Breast epithelium (tissue), 4 donors: ENCODE data around the gene LIPA. TPM values are rescaled to one million over a fixed set of nuclear protein-coding genes. Genes with fewer than 3 reads are reported as not detected.

Experiments used
- DNase-seq, 2 donors: peaks; one replicate each; pipeline ENCODE4 v3.0.0-alpha.2; 2019; ENCODE audit warnings: low spot score in 2 of 2
- H3K27ac ChIP-seq, 2 donors: fragments of 200-600 bp; sonication (generic) in 1 of 2; one replicate each; pipeline ENCODE4 v1.5.1; 2016 to 2019; ENCODE audit warnings: mild to moderate bottlenecking in 1 of 2
- H3K27me3 ChIP-seq, 2 donors: fragments of 200-600 bp; sonication (generic) in 1 of 2; one replicate each; pipeline versions ENCODE4 v1.5.1 to v1.6.0; 2017 to 2019; ENCODE audit warnings: control low read depth in 1 of 2, mild to moderate bottlenecking in 1 of 2
- H3K36me3 ChIP-seq: fragments of 200-600 bp; one replicate; pipeline ENCODE4 v1.5.1; 2019
- H3K4me1 ChIP-seq, 2 donors: fragments of 200-600 bp; sonication (generic); one replicate each; pipeline ENCODE4 v1.5.1; 2016 to 2019; ENCODE audit warnings: control low read depth in 1 of 2
- H3K4me3 ChIP-seq, 3 donors: fragments of 200-600 bp; sonication (generic); 1 replicate in 2 of 3; 2 replicates in 1 of 3; pipeline ENCODE4 v1.5.1; 2016 to 2019; ENCODE audit warnings: mild to moderate bottlenecking in 3 of 3, moderate library complexity in 2 of 3
- H3K9me3 ChIP-seq, 2 donors: fragments of 200-600 bp; sonication (generic) in 1 of 2; one replicate each; pipeline ENCODE4 v1.5.1; 2016 to 2019; ENCODE audit warnings: control low read depth in 1 of 2
- POLR2A ChIP-seq: fragments of 450-650 bp; IDR thresholded peaks from one replicate; pipeline ENCODE4 v1.6.1; 2016; ENCODE audit warnings: antibody characterized with exemption, mild to moderate bottlenecking, moderate library complexity
- POLR2AphosphoS5 ChIP-seq, 3 donors: sonication (generic); formaldehyde crosslinking; IDR thresholded peaks; one replicate each; pipeline ENCODE4 v1.6.1; 2017; ENCODE audit warnings: antibody characterized with exemption in 3 of 3
- intact Hi-C: fragments of 100-400 bp; cut with DNase I; formaldehyde crosslinking; loops from one replicate; pipeline ENCODE4 v1.15.1; 2023; ENCODE audit warnings: low total_unique reads
- total RNA-seq, 3 donors: library from RNA; depleted of rRNA; stranded (reverse); fragments of >200 nt; gene quantifications; one replicate each; pipeline ENCODE4 v1.1.0, GENCODE V29; 2016
- TF ChIP-seq, protein P1 (sequence below), 3 donors: fragments of 450-650 bp; IDR thresholded peaks; one replicate each; pipeline ENCODE4 v1.5.1; 2016 to 2017; ENCODE audit warnings: antibody characterized with exemption in 3 of 3, mild to moderate bottlenecking in 3 of 3, moderate library complexity in 3 of 3

The LIPA gene
- total RNA-seq, 3 donors from 2014 or later: 44.9 to 90.7 (median 67.2) TPM

DNA sequence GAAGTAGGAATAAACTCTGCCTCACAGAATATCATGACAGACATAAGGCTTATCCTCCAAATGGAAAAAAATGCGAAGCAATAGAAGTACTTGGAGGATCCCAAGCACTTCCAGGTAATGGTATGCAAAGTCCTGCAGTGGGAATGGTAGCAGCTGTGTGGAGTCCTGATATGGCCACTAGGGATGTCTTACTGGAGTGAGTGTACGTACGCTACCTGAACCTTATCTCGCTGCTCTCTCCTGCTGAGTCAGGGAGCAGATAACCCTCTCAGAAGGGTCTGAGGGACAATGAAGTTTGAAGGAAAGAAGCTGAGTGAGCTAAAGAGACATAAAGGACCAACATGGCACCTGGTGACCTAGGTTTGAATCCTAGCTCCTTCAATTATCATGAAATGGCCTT lies 86.7 kb downstream of the LIPA start:
- Histone ChIP-seq H3K27me3 (no peaks in the 10 kb centered on the region), H3K4me1 (no peaks in the 10 kb centered on the region), H3K27ac (no peak overlapping the region), H3K4me3 (no peak overlapping the region), H3K36me3 (no peaks in the 10 kb centered on the region), H3K9me3 (no peaks in the 10 kb centered on the region)
- intact Hi-C loops: no loop called here
- TF ChIP-seq, protein P1, sequence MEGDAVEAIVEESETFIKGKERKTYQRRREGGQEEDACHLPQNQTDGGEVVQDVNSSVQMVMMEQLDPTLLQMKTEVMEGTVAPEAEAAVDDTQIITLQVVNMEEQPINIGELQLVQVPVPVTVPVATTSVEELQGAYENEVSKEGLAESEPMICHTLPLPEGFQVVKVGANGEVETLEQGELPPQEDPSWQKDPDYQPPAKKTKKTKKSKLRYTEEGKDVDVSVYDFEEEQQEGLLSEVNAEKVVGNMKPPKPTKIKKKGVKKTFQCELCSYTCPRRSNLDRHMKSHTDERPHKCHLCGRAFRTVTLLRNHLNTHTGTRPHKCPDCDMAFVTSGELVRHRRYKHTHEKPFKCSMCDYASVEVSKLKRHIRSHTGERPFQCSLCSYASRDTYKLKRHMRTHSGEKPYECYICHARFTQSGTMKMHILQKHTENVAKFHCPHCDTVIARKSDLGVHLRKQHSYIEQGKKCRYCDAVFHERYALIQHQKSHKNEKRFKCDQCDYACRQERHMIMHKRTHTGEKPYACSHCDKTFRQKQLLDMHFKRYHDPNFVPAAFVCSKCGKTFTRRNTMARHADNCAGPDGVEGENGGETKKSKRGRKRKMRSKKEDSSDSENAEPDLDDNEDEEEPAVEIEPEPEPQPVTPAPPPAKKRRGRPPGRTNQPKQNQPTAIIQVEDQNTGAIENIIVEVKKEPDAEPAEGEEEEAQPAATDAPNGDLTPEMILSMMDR (IDR thresholded peaks at IDR 0.05): no peak
- TF ChIP-seq POLR2A: no peak
- DNase-seq: no peak

DNA sequence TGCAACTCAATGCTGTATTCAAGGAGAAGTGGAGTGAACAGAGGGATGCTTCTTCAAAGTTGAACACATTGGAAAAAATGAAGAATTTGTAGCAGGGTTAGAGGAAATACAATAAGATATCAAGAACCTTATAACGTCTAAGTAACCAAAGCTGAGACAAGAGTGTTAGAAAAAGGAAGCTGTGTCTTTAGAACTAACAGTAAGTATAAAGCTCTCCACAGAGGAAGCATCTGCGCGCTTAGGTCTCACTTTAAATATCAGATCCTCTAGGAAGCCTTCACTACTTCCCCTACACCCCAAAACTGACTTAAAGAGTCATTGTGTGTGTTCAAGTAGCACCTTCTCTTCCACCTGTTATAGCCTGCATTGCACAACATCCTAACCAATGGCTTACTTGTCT lies 87.5 kb downstream of the LIPA start:
- no peaks in the 10 kb centered on the region for H3K4me1 ChIP-seq
- H3K9me3 ChIP-seq: no peaks in the 10 kb centered on the region
- TF ChIP-seq POLR2AphosphoS5 (IDR thresholded peaks at IDR 0.05) (no peak), POLR2A (no peak)
- TF ChIP-seq, protein P1 (IDR thresholded peaks at IDR 0.05): no peak
- H3K4me3 ChIP-seq: no peak overlapping the region
- H3K36me3 ChIP-seq: no peaks in the 10 kb centered on the region
- DNase-seq: no peak
- intact Hi-C loops: no loop called here
- no peak overlapping the region for H3K27ac ChIP-seq
- H3K27me3 ChIP-seq: no peaks in the 10 kb centered on the region

Other genes with a start within 250 kb of the LIPA start
- gene CH25H, start 44.5 kb downstream of the LIPA start, total RNA-seq: 1 to 10 TPM in 2 of 3 donors, under 1 TPM in 1; 0.16 to 6.0 (median 2.0) TPM
- gene IFIT2, start 50.3 kb upstream of the LIPA start, total RNA-seq: 1 to 10 TPM; 2.6 to 6.6 (median 3.5) TPM
- 10 to 100 TPM in 1 of 3 donors, 1 to 10 TPM in 2; 8.2 to 10.4 (median 9.5) TPM for gene IFIT3, start 76.2 kb upstream of the LIPA start, total RNA-seq
- not detected for gene IFIT1B, start 126.3 kb upstream of the LIPA start, total RNA-seq
- gene IFIT1, start 140.8 kb upstream of the LIPA start, total RNA-seq: 10 to 100 TPM; 10.2 to 13.9 (median 11.4) TPM
- 10 to 100 TPM; 13.8 to 19.7 (median 16.0) TPM for gene IFIT5, start 162.8 kb upstream of the LIPA start, total RNA-seq